ENCODE data around the gene LMNTD1.

Gene LMNTD1

DNA sequence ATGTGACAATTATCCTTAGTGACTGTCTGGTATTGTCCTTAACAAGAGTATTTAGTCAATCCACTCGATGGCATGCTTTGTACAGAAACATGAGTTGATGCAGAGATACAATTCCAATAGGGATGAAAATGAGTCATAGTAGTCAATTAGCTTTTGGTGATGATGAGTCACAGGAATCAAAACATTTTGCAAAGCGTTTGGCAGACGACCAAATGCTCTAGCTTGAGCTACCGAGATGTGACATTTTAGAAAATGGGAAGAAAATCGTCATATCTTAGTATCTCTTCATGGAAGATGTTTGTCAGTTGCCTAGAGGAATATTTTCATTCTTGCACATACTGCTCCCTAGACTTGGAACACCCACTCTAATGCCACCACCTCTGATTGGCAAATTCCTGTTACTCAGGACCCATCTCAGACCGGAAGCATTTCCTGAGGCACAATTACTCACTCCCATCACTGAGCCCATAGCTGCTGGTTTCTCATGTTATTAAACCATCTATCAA, 95.0 kb downstream of the LMNTD1 start:
- POLR2A ChIA-PET: interaction anchor here (0.6 kb wide), 1 partner anchor 384 kb away, joined by 3 read pairs; no protein-coding TSS in a partner anchor
- Histone ChIP-seq H3K27ac (ENCODE audit: extremely low read depth, low read depth, low read length) (no peak overlapping the region; the same call in 1 of the 2 replicates), H3K9me3 (ENCODE audit: control insufficient read depth, insufficient read depth, low read depth, low read length) (no peaks in the 10 kb centered on the region; the same call in 1 of the 2 replicates), H3K36me3 (ENCODE audit: control insufficient read depth in 2 of 2, insufficient read depth in 1 of 2, low read length in 2 of 2) (no peaks in the 10 kb centered on the region), H3K4me3 (ENCODE audit: low read depth, low read length) (peak overlapping the region; percentile 21), H3K4me1 (ENCODE audit: control insufficient read depth, insufficient read depth, low read length) (0 out of 2 replicates have a peak, but pooled peaks cover 6% of the 10 kb centered on the region)
- CTCF ChIA-PET: interaction anchor here (0.6 to 2.1 kb wide), 4 partner anchors 19 to 277 kb away, joined by 3 to 7 read pairs (median 4); no protein-coding TSS in a partner anchor
- TF ChIP-seq SP7 (tag by site-specific recombination; IDR thresholded peaks at IDR 0.05) (peak; percentile 77), KLF10 (tag by site-specific recombination; IDR thresholded peaks at IDR 0.05) (0 out of 2 replicates have a peak, but pooled peaks have one; percentile 30), ZFP69B (tag by site-specific recombination; IDR thresholded peaks at IDR 0.05) (0 out of 2 replicates have a peak, but pooled peaks have one; percentile 36), ZSCAN23 (tag by site-specific recombination; IDR thresholded peaks at IDR 0.05) (0 out of 2 replicates have a peak, but pooled peaks have one; percentile 37), ZNF747 (tag by site-specific recombination; IDR thresholded peaks at IDR 0.05) (no peak), ZXDB (tag by site-specific recombination; IDR thresholded peaks at IDR 0.05) (peak; percentile 53; the same call in 1 of the 2 replicates), KLF9 (tag by site-specific recombination; IDR thresholded peaks at IDR 0.05; ENCODE audit: low read depth) (0 out of 2 replicates have a peak, but pooled peaks have one; percentile 18), SP3 (tag by site-specific recombination; IDR thresholded peaks at IDR 0.05) (peak; percentile 44; the same call in 1 of the 2 replicates), SCRT2 (tag by site-specific recombination; IDR thresholded peaks at IDR 0.05) (peak; percentile 26; the same call in 1 of the 2 replicates), IKZF3 (tag by site-specific recombination; IDR thresholded peaks at IDR 0.05) (peak; percentile 93), GFI1B (tag by site-specific recombination; IDR thresholded peaks at IDR 0.05) (peak; percentile 81; the same call in 1 of the 2 replicates), YY2 (tag by site-specific recombination; IDR thresholded peaks at IDR 0.05) (no peak), ZNF394 (tag by site-specific recombination; IDR thresholded peaks at IDR 0.05; ENCODE audit: borderline replicate concordance) (peak; percentile 56; the same call in 1 of the 2 replicates), ZBTB1 (tag by site-specific recombination; IDR thresholded peaks at IDR 0.05) (no peak), ZNF501 (tag by site-specific recombination; IDR thresholded peaks at IDR 0.05) (peak; percentile 64), ZNF19 (tag by site-specific recombination; IDR thresholded peaks at IDR 0.05; ENCODE audit: low read depth) (no peak), ZNF404 (tag by site-specific recombination; IDR thresholded peaks at IDR 0.05) (no peak), ZNF335 (tag by site-specific recombination; conservative IDR thresholded peaks at IDR 0.05) (peak; percentile 71), ZNF629 (tag by site-specific recombination; IDR thresholded peaks at IDR 0.05) (peak; percentile 90), ZNF664 (tag by site-specific recombination; IDR thresholded peaks at IDR 0.05) (no peak), ZNF132 (tag by site-specific recombination; IDR thresholded peaks at IDR 0.05; ENCODE audit: borderline replicate concordance) (no peak), ZNF184 (tag by site-specific recombination; IDR thresholded peaks at IDR 0.05) (0 out of 2 replicates have a peak, but pooled peaks have one; percentile 60), TRIM28 (IDR thresholded peaks at IDR 0.05; ENCODE audit: borderline replicate concordance, low read length) (peak; percentile 87; the same call in 1 of the 2 replicates)
- TF ChIP-seq, protein P1, sequence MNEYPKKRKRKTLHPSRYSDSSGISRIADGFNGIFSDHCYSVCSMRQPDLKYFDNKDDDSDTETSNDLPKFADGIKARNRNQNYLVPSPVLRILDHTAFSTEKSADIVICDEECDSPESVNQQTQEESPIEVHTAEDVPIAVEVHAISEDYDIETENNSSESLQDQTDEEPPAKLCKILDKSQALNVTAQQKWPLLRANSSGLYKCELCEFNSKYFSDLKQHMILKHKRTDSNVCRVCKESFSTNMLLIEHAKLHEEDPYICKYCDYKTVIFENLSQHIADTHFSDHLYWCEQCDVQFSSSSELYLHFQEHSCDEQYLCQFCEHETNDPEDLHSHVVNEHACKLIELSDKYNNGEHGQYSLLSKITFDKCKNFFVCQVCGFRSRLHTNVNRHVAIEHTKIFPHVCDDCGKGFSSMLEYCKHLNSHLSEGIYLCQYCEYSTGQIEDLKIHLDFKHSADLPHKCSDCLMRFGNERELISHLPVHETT (tag by site-specific recombination; IDR thresholded peaks at IDR 0.05): peak; percentile 91
- TF ChIP-seq, protein P2, sequence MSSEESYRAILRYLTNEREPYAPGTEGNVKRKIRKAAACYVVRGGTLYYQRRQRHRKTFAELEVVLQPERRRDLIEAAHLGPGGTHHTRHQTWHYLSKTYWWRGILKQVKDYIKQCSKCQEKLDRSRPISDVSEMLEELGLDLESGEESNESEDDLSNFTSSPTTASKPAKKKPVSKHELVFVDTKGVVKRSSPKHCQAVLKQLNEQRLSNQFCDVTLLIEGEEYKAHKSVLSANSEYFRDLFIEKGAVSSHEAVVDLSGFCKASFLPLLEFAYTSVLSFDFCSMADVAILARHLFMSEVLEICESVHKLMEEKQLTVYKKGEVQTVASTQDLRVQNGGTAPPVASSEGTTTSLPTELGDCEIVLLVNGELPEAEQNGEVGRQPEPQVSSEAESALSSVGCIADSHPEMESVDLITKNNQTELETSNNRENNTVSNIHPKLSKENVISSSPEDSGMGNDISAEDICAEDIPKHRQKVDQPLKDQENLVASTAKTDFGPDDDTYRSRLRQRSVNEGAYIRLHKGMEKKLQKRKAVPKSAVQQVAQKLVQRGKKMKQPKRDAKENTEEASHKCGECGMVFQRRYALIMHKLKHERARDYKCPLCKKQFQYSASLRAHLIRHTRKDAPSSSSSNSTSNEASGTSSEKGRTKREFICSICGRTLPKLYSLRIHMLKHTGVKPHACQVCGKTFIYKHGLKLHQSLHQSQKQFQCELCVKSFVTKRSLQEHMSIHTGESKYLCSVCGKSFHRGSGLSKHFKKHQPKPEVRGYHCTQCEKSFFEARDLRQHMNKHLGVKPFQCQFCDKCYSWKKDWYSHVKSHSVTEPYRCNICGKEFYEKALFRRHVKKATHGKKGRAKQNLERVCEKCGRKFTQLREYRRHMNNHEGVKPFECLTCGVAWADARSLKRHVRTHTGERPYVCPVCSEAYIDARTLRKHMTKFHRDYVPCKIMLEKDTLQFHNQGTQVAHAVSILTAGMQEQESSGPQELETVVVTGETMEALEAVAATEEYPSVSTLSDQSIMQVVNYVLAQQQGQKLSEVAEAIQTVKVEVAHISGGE (tag by site-specific recombination; conservative IDR thresholded peaks at IDR 0.05; ENCODE audit: low read depth): peak; percentile 83
- TF ChIP-seq, protein P3, sequence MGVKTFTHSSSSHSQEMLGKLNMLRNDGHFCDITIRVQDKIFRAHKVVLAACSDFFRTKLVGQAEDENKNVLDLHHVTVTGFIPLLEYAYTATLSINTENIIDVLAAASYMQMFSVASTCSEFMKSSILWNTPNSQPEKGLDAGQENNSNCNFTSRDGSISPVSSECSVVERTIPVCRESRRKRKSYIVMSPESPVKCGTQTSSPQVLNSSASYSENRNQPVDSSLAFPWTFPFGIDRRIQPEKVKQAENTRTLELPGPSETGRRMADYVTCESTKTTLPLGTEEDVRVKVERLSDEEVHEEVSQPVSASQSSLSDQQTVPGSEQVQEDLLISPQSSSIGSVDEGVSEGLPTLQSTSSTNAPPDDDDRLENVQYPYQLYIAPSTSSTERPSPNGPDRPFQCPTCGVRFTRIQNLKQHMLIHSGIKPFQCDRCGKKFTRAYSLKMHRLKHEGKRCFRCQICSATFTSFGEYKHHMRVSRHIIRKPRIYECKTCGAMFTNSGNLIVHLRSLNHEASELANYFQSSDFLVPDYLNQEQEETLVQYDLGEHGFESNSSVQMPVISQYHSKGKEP (tag by site-specific recombination; IDR thresholded peaks at IDR 0.05): no peak
- TF ChIP-seq, protein P4, sequence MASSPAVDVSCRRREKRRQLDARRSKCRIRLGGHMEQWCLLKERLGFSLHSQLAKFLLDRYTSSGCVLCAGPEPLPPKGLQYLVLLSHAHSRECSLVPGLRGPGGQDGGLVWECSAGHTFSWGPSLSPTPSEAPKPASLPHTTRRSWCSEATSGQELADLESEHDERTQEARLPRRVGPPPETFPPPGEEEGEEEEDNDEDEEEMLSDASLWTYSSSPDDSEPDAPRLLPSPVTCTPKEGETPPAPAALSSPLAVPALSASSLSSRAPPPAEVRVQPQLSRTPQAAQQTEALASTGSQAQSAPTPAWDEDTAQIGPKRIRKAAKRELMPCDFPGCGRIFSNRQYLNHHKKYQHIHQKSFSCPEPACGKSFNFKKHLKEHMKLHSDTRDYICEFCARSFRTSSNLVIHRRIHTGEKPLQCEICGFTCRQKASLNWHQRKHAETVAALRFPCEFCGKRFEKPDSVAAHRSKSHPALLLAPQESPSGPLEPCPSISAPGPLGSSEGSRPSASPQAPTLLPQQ (tag by site-specific recombination; IDR thresholded peaks at IDR 0.05): peak; percentile 64; the same call in 1 of the 2 replicates
- TF ChIP-seq, protein P5, sequence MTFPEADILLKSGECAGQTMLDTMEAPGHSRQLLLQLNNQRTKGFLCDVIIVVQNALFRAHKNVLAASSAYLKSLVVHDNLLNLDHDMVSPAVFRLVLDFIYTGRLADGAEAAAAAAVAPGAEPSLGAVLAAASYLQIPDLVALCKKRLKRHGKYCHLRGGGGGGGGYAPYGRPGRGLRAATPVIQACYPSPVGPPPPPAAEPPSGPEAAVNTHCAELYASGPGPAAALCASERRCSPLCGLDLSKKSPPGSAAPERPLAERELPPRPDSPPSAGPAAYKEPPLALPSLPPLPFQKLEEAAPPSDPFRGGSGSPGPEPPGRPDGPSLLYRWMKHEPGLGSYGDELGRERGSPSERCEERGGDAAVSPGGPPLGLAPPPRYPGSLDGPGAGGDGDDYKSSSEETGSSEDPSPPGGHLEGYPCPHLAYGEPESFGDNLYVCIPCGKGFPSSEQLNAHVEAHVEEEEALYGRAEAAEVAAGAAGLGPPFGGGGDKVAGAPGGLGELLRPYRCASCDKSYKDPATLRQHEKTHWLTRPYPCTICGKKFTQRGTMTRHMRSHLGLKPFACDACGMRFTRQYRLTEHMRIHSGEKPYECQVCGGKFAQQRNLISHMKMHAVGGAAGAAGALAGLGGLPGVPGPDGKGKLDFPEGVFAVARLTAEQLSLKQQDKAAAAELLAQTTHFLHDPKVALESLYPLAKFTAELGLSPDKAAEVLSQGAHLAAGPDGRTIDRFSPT (tag by site-specific recombination; IDR thresholded peaks at IDR 0.05): peak; percentile 86
